Left ventricle myocardium superior (tissue), 1 donor: ENCODE data around the gene SUPT3H. TPM values are rescaled to one million over a fixed set of nuclear protein-coding genes. Genes with fewer than 3 reads are reported as not detected.
"Not testable (repeated sequence)": the region's sequence is repeated elsewhere in the genome, so short reads cannot be mapped to it uniquely, and the experiment has no call there.

ENCODE experiments used
- ATAC-seq: fragments of 200-7000 bp; cut with Tn5 transposase; one replicate; pipeline ENCODE4 v1.9.1; 2020; ENCODE audit warnings: mild to moderate bottlenecking, moderate library complexity
- DNase-seq: peaks from one replicate; pipeline ENCODE4 v3.0.0-alpha.2; 2020
- intact Hi-C: fragments of 100-400 bp; cut with micrococcal nuclease; formaldehyde crosslinking; loops from one replicate; pipeline ENCODE4 v1.11.0; 2022
- total RNA-seq: library from RNA; stranded (reverse); fragmentation: NEBNext Ultra II Directional; extraction: Animal tissue kit (Norgen Biotek cat#: 25700); gene quantifications from one replicate; pipeline ENCODE4 v1.2.1, GENCODE V29; 2021
- donor health status: DM: no; HTN: yes; CAD: no; lungs with severe emphysema.

SUPT3H gene
- total RNA-seq, 1 donor from 2014 or later = 2.8 TPM

DNA sequence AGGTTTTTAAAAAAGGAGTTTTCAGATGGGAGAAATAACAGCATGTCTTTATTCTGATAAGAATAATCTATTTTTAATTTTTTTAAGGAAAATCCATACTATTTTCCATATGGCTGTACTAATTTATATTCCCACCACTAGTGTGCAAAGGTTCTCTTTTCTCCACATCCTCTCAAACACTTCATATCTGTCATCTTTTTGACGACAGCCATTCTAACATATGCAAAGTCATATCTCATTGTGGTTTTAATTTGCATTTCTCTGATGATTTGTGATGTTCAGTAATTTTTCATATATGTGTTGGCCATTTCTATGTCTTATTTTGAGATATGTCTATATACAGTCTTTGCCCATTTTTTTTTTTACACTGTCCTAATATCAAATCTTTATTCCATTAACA, 330.2 kb downstream of the SUPT3H start:
- DNase-seq (no peak), ATAC-seq (no peak)
- intact Hi-C loops = no loop called here

DNA sequence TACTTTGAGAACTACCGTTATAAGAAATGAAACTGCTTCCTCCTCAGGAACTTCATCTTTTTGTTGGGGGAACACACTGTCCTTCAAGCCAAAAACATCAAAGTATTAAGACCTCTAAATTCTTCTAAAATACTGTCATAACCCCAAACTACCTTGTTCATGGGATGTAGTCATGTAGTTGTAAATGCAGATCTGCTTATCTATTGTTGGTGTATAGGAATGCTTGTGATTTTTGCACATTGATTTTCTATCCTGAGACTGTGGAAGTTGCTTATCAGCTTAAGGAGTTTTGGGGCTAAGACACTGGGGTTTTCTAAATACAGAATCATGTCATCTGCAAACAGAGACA, 332.5 kb downstream of the SUPT3H start:
- intact Hi-C loops = no loop called here
- ATAC-seq (no peak), DNase-seq (no peak)

DNA sequence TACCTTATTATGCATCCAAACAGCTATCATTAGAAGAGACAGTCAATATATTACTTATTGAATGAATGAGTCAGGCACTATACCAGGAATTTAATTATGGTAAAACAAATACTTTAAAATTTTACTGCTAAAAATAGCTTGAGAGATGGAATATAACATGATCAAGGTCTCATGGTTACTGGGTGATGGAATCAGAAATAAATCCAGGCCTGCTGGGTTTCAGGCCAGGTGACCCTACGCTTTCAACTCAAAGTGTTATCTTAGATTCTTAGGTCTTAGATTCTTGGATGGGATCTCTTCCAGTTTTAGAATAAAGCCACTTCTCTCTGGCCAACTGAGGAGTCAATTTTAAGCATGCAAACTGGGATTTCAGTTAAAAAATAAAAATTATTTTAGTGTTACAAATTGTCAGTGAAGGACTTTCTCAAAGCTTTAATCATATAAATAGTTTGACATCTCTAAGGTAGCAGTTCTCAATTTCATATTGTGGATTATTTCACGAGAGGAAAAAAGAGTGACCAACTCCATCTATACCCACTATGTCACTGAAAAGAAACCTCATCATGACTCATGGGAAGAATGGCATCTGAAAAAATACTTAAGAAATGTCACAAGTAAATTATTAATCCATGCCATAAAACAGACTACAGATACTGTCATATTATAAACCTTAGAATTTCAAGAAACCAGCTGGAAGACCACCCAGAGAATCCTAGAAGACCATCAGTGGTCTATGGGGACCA, 333.1 kb downstream of the SUPT3H start:
- ATAC-seq (no peak), DNase-seq (no peak)
- intact Hi-C loops = no loop called here

DNA sequence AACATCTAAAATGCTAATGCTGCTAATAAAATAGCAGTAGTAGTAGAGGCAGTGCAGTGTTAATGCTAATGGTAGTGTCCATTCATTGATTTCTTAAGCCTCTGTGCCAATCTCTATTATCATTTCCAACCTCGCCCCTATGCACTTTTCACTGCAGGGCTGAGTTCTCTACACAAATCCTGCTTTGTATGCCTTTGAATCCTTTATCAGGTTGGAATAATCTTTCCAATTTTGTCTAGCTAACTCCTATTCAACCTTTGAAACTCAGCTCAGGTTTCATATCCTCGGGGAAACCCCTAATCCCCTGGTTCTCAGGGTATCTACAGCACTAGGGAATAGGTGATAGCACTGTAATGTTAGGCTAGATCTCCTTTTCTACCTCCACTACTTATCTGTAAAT, 333.6 kb downstream of the SUPT3H start:
- DNase-seq = no peak
- ATAC-seq = no peak
- intact Hi-C loops = no loop called here

DNA sequence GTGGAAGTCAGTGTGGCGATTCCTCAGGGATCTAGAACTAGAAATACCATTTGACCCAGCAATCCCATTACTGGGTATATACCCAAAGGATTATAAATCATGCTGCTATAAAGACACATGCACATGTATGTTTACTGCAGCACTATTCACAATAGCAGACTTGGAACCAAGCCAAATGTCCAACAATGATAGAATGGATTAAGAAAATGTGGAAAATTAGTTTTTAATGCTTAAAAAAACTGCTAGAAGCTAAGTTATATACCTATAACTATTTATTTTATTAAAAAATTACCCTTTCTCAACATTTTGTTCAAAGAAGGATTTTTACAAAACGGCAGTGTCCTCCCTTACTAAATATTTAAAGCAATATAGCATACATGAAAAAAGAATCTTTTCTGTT, 335.1 kb downstream of the SUPT3H start:
- intact Hi-C loops, ATAC-seq, DNase-seq: not testable (repeated sequence)

DNA sequence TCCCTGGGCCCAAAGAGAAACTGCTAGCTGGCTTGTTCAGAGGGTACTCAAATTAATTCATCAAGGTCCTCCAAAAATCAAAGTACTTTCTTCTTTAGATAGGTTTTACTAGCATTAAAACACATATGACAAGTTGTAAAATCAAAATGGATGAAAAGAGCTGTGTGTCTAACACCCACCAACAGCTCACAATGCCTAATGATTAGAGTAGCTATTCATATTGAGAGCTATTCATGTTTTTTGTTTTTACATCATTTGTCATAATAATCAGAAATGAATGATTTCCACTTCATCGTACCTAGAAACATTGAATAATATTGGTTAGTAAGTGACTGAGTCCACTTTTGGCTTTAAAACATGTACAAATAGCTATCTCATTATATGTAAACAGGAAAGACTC, 339.5 kb downstream of the SUPT3H start:
- ATAC-seq (no peak), DNase-seq (no peak)
- intact Hi-C loops = no loop called here

DNA sequence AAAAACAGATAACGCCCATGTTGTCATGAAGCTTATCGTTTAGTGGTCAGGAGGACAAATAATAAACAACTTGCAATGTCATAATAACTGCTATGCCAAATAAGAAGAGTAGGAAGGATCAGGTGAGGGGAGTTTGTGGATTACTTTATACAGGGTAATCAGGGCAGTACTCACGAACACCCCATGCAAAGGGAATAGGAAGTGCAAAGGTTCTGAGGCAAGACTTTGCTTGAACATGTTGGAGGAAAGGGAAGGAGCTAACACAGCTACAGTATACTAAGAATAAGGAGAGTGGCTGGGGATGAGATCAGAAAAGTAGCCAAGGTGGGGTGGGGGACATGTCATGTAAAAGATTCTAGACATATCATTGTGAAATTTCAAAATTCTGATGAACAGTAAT, 341.6 kb downstream of the SUPT3H start:
- DNase-seq = no peak
- ATAC-seq = no peak
- intact Hi-C loops = no loop called here

DNA sequence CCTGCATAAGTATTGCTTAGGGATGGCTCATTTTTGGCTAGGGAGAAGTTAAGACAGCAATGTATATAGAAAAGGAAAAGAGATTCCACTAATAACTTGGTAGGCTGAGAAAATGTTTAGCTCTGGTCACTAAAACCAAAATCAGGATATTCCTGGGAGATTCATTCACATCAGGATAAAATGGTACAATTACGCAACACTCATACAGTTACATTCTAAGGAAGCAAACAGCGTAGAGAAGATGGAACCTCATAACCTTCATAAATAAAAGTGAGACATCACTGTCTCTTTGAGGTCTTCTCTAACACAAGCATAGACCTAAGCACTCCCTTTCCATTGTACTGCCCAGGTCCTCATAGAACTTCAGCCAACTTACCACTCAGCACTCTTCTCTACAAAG, 345.3 kb downstream of the SUPT3H start:
- no peak for ATAC-seq
- no peak for DNase-seq
- intact Hi-C loops = no loop called here

DNA sequence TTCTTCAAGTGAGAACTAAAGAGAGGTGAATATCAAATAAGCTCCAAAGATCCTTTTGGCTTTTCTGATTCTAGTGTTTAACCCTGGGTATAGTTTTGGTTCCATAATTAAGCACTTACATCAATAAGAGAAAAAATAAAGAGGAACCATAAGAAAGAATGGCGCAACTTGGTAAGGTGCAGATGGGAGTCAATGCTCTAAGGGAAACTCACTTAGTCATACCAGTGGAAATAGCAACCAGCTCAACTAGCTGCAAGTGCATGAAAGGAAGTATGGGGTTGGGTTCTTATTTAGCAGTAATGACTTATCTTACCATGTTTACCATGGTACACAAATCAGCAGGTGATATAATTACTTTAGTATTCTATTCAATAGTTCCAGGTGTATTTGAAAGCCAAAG, 346.1 kb downstream of the SUPT3H start:
- intact Hi-C loops = no loop called here
- ATAC-seq (no peak), DNase-seq (no peak)

DNA sequence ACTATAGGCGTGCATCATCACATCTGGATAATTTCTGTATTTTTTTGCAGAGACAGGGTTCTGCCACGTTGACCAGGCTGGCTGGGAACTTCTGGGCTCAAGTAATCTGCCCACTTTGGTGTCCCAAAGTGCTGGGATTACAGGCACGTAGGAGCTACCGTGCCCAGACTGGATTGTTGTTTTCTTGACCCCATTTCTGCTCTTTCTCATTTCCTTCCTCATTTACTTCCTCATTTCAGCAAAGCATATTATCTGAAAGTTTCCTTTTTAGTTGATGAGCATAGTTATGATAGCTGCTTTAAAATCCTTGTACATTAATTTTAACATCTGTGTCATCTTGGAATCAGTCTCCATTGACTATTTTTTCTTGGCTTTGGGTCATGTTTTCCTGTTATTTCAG, 350.6 kb downstream of the SUPT3H start:
- intact Hi-C loops = no loop called here
- DNase-seq (no peak), ATAC-seq (no peak)

DNA sequence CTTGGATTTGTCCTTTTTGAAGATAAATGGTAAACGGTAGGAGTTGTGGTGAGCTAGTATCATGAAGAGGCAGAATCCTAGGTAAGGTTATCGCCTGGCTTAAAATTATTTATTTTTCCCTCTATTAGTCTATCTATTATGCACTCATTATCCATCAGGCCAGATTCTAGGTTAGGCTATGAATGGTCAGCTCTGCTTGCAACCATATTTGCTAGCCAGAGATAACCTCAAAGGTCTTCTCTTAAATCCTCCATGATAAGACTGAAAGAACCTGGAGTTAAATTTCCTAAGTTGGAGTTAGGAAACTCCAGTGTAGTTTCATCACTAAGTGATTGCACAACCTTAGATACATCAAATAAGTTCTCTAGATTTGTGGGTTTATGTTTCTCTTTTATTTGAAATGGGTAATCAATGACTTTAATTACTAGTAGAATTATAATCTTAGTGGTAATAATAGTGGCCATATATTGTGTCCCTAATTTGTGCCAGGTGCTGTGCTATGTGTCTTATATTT, 351.7 kb downstream of the SUPT3H start:
- no peak for ATAC-seq

DNA sequence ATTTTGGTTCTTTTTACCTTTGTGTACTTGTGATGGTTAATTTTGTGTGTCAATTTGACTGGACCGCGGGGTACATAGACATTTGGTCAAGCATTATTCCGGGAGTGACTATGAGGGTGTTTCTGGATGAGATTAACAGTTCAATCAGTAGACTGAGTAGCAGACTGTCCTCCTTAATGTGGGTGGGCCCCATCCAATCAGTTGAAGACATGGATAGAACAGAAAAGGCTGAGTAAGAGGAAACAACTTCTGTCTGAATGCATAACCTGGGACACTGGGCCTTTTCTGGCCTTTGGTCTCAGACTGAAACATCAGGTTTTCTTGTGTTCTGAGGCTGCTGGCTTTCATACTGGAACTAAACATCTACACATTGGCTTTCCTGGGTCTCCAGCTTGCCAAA, 353.1 kb downstream of the SUPT3H start:
- ATAC-seq = no peak
- intact Hi-C loops = no loop called here
- no peak for DNase-seq

More for the DNA sequence above, 351.7 kb downstream of the SUPT3H start:
- DNase-seq = no peak
- intact Hi-C loops = no loop called here

DNA sequence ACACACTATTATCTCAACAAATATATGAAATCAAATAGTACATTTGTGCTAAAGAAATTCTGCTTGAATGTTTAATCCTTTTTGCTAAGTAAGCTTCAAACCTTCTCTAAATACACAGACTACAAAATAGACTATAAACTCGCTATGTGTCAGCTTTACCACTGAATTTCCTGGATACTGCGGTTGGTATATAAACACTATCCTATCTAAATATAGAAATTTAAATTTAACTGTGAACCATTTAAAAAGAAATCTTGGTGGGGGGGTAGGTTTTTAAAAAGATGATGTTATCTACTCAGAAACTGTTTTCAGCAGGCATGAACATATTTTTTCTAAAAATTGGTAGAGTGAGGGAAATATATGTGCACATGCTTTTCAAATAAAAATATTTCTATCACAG, 356.1 kb downstream of the SUPT3H start:
- ATAC-seq = no peak
- intact Hi-C loops = no loop called here

DNA sequence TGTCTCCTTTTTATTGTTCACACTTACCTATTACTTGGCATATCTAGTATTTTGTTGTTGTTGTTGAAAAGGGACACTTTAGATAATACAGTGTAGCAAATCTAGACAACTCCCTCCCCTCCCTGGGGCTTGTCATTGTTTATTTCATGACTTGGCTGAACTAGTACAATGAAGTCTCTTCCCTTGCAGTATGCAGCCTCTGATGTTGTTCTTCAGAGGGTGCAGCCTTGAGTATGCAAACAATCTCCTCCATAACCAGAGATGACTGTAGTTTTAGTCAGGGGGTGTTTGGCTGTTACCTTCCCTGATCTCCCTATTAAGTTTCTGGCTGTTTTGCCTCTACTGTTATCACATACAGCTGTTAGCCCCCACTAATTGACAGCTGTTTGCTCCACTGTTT, 365.0 kb downstream of the SUPT3H start:
- no peak for ATAC-seq
- intact Hi-C loops = no loop called here
- no peak for DNase-seq

More for the DNA sequence above, 356.1 kb downstream of the SUPT3H start:
- DNase-seq = no peak

DNA sequence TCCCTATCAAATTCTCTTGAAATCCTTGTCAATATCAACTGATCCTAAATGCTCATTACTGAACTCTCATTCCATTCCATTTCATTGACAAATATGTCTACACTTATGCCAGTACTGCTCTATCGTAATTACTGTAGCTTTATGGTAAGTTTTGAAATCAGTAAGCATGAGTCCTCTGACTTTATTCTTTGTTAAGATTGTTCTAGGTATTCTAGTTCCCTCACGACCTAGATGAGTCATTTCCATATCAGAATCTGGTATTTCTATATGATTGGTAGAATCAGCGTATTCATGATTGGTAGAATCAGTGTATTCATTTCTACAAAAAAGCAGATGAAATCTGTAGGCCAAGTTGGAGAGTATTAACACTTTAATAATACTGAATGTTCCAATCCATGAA, 368.2 kb downstream of the SUPT3H start:
- DNase-seq (no peak), ATAC-seq (no peak)
- intact Hi-C loops = no loop called here

DNA sequence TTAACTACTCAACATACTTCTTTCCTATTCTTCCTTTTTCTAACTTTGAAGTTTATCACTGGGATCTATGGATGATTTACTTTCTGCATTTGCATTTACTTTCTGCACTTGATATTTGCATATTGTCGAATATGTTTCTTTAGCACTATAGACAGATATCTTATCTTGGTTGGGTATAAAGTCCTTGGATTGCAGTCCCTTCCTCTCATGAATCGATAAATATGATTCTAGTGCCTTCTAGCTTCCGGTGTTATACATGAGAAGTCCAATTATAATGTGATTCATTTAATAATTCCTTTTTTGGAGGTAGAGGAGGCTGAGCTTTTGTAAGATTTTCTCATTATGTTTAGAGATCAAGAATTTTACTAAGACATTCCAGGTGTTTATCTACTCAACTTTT, 370.8 kb downstream of the SUPT3H start:
- intact Hi-C loops = no loop called here
- no peak for ATAC-seq
- DNase-seq = no peak

DNA sequence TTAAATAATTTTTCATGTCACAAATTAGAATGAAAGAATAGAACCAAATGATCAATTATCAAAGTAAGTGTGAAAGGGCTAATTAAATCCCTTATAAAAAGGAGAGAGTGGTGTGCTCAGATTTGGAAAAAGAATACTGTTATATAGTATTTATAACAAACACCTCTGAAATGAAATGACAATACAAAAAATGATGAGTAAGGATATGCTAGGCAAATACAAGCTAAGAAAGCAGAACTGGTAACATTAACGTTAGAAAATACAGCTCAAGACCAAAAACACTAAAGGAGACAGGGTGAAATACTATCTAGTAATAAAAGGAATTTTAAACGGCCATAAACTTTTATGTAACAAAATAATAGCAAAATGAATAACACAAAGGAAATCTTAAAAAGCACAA, 373.8 kb downstream of the SUPT3H start:
- intact Hi-C loops = no loop called here
- DNase-seq (no peak), ATAC-seq (no peak)

DNA sequence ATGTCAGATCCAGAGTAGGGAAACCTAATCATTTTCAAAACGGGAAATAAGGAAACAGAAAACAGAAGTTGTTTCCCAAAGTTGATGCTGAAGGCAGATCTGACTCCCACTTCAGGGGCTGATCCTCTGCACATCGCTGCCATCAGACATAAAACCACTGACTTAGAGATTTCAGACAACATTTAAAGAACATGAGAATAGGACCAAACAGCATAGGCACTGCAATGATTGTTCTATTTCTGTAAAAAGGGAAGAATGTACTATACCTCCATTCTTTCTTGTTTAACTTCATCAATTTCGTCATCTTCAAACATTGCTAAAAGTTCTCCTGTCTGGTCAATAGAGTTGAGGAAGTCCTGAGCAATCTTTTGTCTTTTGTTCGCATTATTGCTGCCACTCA, 374.3 kb downstream of the SUPT3H start:
- intact Hi-C loops = no loop called here
- DNase-seq = no peak
- ATAC-seq = no peak

DNA sequence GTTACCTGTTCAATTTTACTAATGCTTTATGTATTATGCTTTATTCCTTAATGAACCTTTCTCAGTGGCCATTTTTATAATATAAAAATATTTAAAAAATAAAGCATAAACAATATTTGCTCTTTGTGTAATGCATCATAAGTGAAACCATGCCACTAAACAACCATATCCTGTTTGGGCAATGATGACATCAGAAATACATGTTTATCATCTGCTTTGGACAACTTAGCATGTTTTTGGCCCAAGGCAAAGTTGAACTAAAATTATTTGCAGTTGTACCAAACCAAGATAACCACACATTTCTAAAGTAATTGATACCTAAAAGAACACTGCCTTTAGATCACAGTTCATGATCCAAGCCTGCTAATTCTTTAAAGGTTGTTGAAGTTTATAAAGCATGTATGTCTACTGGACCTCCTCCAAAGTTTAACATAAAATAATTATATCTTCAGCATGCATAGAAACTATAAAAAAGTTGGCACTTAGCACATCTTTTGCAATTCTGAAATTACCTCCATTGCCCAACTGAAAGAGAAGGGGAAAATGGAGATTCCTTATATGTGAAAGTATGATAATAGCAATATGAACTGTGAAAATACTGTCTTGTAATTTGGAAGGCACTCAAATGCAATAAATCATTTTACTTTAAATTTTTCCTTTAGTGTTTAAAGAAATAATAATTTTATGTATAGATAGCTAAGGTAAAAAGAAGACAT, 375.2 kb downstream of the SUPT3H start:
- ATAC-seq = no peak
- no peak for DNase-seq
- intact Hi-C loops = no loop called here

DNA sequence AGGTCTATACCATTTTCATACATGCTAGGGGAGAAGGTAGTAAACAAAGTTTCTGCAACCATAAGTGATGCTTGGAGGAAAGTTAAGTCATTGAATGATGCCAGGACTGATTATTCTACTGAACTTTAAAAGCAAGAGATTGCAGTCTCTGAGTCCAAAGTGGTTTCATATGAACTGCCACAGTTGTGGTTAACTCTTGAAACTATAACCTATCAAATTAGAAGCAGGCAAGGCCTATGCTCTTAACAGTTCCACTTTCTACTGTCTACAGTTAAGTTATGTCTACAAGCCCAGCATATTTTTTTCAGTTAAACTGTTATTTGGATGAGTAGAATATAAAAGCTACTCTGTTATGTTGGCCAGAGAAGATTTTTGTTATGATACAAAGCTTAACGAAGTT, 376.1 kb downstream of the SUPT3H start:
- intact Hi-C loops = no loop called here
- ATAC-seq (no peak), DNase-seq (no peak)

DNA sequence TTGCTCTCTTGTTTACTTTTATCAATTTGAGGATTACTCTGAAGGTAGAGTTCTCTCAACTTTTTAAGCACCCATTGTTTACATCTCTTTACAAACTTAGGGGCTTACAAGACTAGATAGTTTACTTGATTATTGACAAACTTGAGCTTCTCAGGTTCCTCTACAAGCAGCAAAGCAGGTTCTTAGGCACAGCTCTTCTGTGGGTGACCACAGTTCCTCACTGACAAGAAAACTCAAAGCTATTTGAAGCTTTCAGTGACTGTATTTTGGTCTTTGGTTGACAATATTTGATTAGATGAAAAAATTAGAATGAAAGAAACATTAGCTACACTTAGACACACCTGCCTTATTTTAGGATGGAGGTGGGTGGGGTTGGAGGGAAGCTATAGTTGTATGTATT, 376.9 kb downstream of the SUPT3H start:
- DNase-seq (no peak), ATAC-seq (no peak)
- intact Hi-C loops = no loop called here
